Testis (tissue), 3 donors: ENCODE results near the gene ABCA8. TPM values are rescaled to one million over a fixed set of nuclear protein-coding genes. Genes with fewer than 3 reads are reported as not detected.

Experiments
- DNase-seq: peaks from one replicate; pipeline ENCODE4 v3.0.0-alpha.2; 2019
- H3K27ac ChIP-seq, 2 donors: fragments of 200-600 bp; sonication (generic); one replicate each; pipeline ENCODE4 v1.5.1; 2019
- H3K27me3 ChIP-seq: fragments of 200-600 bp; sonication (generic); one replicate; pipeline ENCODE4 v1.5.1; 2019
- H3K36me3 ChIP-seq: fragments of 200-600 bp; sonication (generic); one replicate; pipeline ENCODE4 v1.5.1; 2017; ENCODE audit warnings: low read depth; ENCODE audit errors: missing control alignments
- H3K4me1 ChIP-seq: fragments of 200-600 bp; sonication (generic); one replicate; pipeline ENCODE4 v1.5.1; 2019
- H3K4me3 ChIP-seq, 2 donors: fragments of 200-600 bp; sonication (generic); one replicate each; pipeline ENCODE4 v1.5.1; 2017 to 2019
- H3K9me3 ChIP-seq: fragments of 200-600 bp; sonication (generic); one replicate; pipeline ENCODE4 v1.5.1; 2017
- POLR2A ChIP-seq: fragments of 450-650 bp; IDR thresholded peaks from one replicate; pipeline ENCODE4 v1.6.1; 2017; ENCODE audit warnings: antibody characterized with exemption, mild to moderate bottlenecking, moderate library complexity
- WGBS, 2 donors: methylation state at CpG; one replicate each; pipeline ENCODE4 v1.1.5; 2018; 5-methylcytosine and 5-hydroxymethylcytosine counted together
- intact Hi-C: fragments of 100-400 bp; cut with DNase I; formaldehyde crosslinking; loops from one replicate; pipeline ENCODE4 v1.15.1; 2023; ENCODE audit warnings: low total_unique reads
- polyA plus RNA-seq: library from polyadenylated mRNA; stranded (reverse); fragments of 350-450 nt; fragmentation: Illumina TruSeq; extraction: RNeasy Lipid Tissue Mini Kit (QIAGEN cat#74804); gene quantifications from one replicate; pipeline ENCODE4 v1.2.3, GENCODE V29; 2014; ENCODE audit warnings: low read depth, low replicate concordance; ENCODE audit not compliant: insufficient read depth
- total RNA-seq, 2 donors: library from RNA; depleted of rRNA; stranded (reverse); fragments of >200 nt; gene quantifications; one replicate each; pipeline ENCODE4 v1.2.3, GENCODE V29; 2016
- TF ChIP-seq, protein P1 (sequence below), 3 experiments: fragments of 450-650 bp in 2 of 3; fragments of 200-600 bp in 1 of 3; sonication (generic) in 1 of 3; IDR thresholded peaks; one replicate each; pipeline ENCODE4 v1.5.1; 2016 to 2019; ENCODE audit warnings: antibody characterized with exemption in 3 of 3, mild to moderate bottlenecking in 2 of 3, moderate library complexity in 1 of 3

The ABCA8 gene
- total and polyA plus RNA-seq, 3 donors from 2014 or later = 45.6 to 249 (median 188) TPM

GRCh38 chr17:68840073-68840472 lies 115.1 kb downstream of the ABCA8 start:
- DNase-seq = no peak
- Histone ChIP-seq H3K4me1 (no peaks in the 10 kb centered on the region), H3K27ac (no peak overlapping the region), H3K36me3 (no peaks in the 10 kb centered on the region), H3K9me3 (no peaks in the 10 kb centered on the region), H3K4me3 (no peak overlapping the region), H3K27me3 (no peaks in the 10 kb centered on the region)
- intact Hi-C loops = no loop called here
- WGBS, 2 donors = 80 to 86% methylated on average over 2 to 4 of the region's 4 CpGs
- TF ChIP-seq, protein P1, sequence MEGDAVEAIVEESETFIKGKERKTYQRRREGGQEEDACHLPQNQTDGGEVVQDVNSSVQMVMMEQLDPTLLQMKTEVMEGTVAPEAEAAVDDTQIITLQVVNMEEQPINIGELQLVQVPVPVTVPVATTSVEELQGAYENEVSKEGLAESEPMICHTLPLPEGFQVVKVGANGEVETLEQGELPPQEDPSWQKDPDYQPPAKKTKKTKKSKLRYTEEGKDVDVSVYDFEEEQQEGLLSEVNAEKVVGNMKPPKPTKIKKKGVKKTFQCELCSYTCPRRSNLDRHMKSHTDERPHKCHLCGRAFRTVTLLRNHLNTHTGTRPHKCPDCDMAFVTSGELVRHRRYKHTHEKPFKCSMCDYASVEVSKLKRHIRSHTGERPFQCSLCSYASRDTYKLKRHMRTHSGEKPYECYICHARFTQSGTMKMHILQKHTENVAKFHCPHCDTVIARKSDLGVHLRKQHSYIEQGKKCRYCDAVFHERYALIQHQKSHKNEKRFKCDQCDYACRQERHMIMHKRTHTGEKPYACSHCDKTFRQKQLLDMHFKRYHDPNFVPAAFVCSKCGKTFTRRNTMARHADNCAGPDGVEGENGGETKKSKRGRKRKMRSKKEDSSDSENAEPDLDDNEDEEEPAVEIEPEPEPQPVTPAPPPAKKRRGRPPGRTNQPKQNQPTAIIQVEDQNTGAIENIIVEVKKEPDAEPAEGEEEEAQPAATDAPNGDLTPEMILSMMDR (IDR thresholded peaks at IDR 0.05) = no peak
- no peak for TF ChIP-seq POLR2A

DNA sequence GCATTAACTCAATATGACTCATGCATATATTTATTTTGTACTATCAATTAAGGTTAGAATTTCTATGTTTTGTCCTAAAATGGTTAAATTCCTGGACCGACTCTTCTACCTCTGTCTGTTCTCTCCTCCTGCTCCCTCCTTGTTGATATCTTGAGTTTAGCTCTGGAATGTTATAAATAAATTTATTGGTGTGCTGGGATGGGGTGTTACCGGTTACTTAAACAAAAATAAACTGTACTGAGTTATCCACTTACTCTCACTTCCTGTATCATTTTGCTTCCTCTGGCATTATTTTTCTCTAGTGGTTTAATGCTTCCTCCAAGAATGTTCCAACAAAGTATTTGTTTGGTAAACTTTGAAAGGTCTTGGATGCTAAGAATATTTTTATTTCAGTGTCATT lies 120.1 kb downstream of the ABCA8 start:
- TF ChIP-seq POLR2A = no peak
- Histone ChIP-seq H3K27ac (peak overlapping the region in 1 of 2 donors; percentile 12), H3K27me3 (no peaks in the 10 kb centered on the region), H3K36me3 (no peaks in the 10 kb centered on the region), H3K4me1 (peaks cover 12% of the 10 kb centered on the region), H3K4me3 (no peak overlapping the region), H3K9me3 (no peaks in the 10 kb centered on the region)
- WGBS, 2 donors = 49 to 51% methylated on average over 2 of the region's 2 CpGs
- intact Hi-C loops = no loop called here
- no peak for DNase-seq

DNA sequence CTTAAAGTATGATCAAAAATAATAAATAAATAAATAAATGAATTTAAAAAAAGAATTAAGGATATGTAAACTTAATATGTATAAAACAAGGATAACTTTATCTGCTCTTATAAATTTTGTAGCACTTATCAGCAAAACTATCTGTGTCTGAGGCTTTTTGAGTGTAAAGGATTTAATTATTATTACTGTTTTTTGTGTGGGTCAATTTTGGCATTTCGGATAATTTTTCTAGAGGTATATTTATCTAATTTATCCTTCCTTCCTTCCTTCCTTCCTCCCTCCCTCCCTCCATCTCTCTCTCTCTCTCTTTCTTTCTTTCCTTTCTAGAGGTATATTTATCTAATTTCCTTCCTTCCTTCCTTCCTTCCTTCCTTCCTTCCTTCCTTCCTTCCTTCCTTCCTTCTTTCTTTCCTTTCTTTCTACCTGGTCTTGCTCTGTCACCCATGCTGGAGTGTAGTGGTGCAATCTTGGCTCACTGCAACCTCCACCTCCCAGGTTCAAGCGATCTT lies 120.8 kb downstream of the ABCA8 start:
- Histone ChIP-seq H3K4me3 (no peak overlapping the region), H3K36me3 (no peaks in the 10 kb centered on the region), H3K27ac (peak overlapping the region in 1 of 2 donors; percentile 12), H3K9me3 (no peaks in the 10 kb centered on the region), H3K27me3 (no peaks in the 10 kb centered on the region), H3K4me1 (peaks cover 12% of the 10 kb centered on the region)
- intact Hi-C loops = no loop called here
- 96% methylated on average over 2 of the region's 2 CpGs for WGBS, 2 donors
- no peak for DNase-seq
- TF ChIP-seq, protein P1 (IDR thresholded peaks at IDR 0.05) = no peak
- TF ChIP-seq POLR2A = no peak

DNA sequence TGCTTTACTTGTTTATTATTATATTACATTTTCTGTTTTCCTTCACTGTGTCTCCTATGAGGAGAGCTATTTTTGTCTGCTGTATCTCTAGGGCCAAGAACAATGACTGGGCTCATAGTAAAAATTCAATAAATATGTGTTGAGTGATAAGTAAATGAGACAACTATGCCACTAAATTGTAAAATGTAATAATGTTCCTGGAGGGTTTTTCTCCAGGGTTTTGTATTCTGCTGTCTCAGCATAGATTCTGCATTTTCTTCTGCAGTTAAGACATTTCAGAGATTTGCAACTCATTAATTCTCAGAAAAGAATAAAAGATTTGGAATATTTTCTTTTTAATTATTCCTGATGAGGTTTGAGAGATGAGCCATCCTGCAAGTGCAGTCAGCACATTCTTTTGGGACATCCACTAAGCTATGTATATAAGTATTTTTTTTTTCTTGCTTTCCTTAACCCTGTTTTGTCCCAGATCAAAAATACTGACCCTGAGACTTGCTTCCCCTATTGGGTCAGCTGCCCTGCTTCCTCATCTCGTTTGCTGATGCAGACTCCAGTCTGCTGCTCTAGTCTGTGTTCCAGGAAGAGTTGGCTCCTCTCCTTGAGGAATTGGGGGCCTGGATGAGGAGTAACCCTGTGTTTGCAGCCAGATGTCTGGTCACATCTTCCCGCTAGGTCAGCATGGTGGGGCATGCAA lies 122.9 kb downstream of the ABCA8 start:
- Histone ChIP-seq H3K27ac (peak overlapping the region in 1 of 2 donors; percentile 41), H3K4me1 (peaks cover 12% of the 10 kb centered on the region), H3K4me3 (no peak overlapping the region), H3K9me3 (no peaks in the 10 kb centered on the region), H3K27me3 (no peaks in the 10 kb centered on the region), H3K36me3 (no peaks in the 10 kb centered on the region)
- intact Hi-C loops = no loop called here
- peak; percentile 44 for DNase-seq
- TF ChIP-seq, protein P1 (IDR thresholded peaks at IDR 0.05) = no peak
- no peak for TF ChIP-seq POLR2A
- 52 to 59% methylated on average over 2 of the region's 2 CpGs for WGBS, 2 donors

DNA sequence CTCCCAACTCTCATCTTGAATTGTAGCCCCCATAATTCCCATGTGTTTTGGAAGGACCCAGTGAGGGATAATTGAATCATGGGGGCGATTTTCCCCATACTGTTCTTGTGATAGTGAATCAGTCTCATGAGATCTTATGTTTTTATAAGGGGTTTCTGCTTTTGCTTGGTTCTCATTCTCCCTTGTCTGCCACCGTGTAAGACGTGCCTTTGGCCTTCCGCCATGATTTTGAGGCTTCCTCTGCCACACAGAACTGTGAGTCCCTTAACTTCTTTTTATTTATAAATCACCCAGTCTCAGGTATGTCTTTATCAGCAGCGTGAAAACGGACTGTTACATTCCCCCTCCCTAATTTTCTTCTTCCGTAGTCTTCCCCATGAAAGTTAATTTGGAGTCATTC lies 124.0 kb downstream of the ABCA8 start:
- Histone ChIP-seq H3K4me1 (peaks cover 12% of the 10 kb centered on the region), H3K9me3 (no peaks in the 10 kb centered on the region), H3K27ac (no peak overlapping the region), H3K27me3 (no peaks in the 10 kb centered on the region), H3K36me3 (no peaks in the 10 kb centered on the region), H3K4me3 (no peak overlapping the region)
- intact Hi-C loops = no loop called here
- TF ChIP-seq, protein P1 (IDR thresholded peaks at IDR 0.05) = no peak
- no peak for TF ChIP-seq POLR2A
- WGBS, 2 donors = 85 to 88% methylated on average over 7 of the region's 7 CpGs
- no peak for DNase-seq
